IMR-90 (cell line): Measurements from ENCODE around the gene GZMM. TPM values are rescaled to one million over a fixed set of nuclear protein-coding genes. Genes with fewer than 3 reads are reported as not detected.

Experiments used
- BHLHE40 ChIP-seq: fragments of 150-350 bp; IDR thresholded peaks from 2 replicates; pipeline ENCODE4 v1.6.1; 2016; ENCODE audit warnings: mild to moderate bottlenecking, low read depth, low read length
- CHD1 ChIP-seq: IDR thresholded peaks from 2 replicates; pipeline ENCODE4 v1.6.1; 2012; ENCODE audit warnings: low read depth, low read length, improper control_type of control experiment
- CTCF ChIP-seq: conservative IDR thresholded peaks from 2 replicates; pipeline ENCODE4 v1.5.1; 2012; ENCODE audit warnings: mild to moderate bottlenecking, low read depth, low read length, improper control_type of control experiment
- MXI1 ChIP-seq: IDR thresholded peaks from 2 replicates; pipeline ENCODE4 v1.6.1; 2012; ENCODE audit warnings: low read depth, mild to moderate bottlenecking, low read length, moderate library complexity, borderline replicate concordance
- polyA plus RNA-seq, 3 experiments: library from polyadenylated mRNA; depleted of rRNA; stranded (reverse); fragments of >200 nt; gene quantifications; 2 replicates each; pipeline ENCODE4 v1.2.3, GENCODE V29; 2012; ENCODE audit warnings: low replicate concordance in 1 of 3
- total RNA-seq: library from RNA; depleted of rRNA; stranded (reverse); fragments of >200 nt; gene quantifications from 2 replicates; pipeline ENCODE4 v1.2.3, GENCODE V29; 2012

Gene GZMM
- total and polyA plus RNA-seq, 2 of the 4 experiments (the other 2 are of a cell fraction), result 0.24 TPM; not detected in 1

GRCh38 chr19:511101-511851, 32.6 kb upstream of the GZMM start (continued):
- TF ChIP-seq CTCF, result no peak
- no peak for TF ChIP-seq BHLHE40
- TF ChIP-seq CHD1, result no peak
- TF ChIP-seq MXI1, result no peak
